SK-N-SH (cell line): ENCODE measurements around the gene MAP2K7. TPM values are rescaled to one million over a fixed set of nuclear protein-coding genes. Genes with fewer than 3 reads are reported as not detected.

Experiments
- CTCF ChIA-PET: fragments of 300-600, 350-600 bp; formaldehyde crosslinking; extraction: SDS; loops from one replicate; lab custom pipeline; 2021; lab: Yijun Ruan, JAX
- POLR2A ChIA-PET: fragments of 350-600 bp; sonication (Branson Sonifier 250); formaldehyde crosslinking; extraction: SDS; loops from one replicate; lab custom pipeline; 2020; ENCODE audit warnings: antibody characterized with exemption, inconsistent platforms; lab: Yijun Ruan, JAX
- DNase-seq: peaks from one replicate; pipeline ENCODE4 v3.0.0; 2012
- H2AFZ ChIP-seq: fragments of 200-600 bp; sonication (generic); 2 replicates; pipeline ENCODE4 v1.8.1; 2016; ENCODE audit warnings: antibody characterized with exemption, mild to moderate bottlenecking, low read depth
- H3F3A ChIP-seq: fragments of 200-600 bp; sonication (generic); replicated peaks from 2 replicates; pipeline ENCODE3; 2016; ENCODE audit warnings: antibody characterized with exemption, mild to moderate bottlenecking; ENCODE audit not compliant: insufficient read depth
- H3K27ac ChIP-seq, 2 experiments: fragments of 200-500 bp in 1 of 2; fragments of 200-600 bp in 1 of 2; sonication (Bioruptor generic) in 1 of 2; sonication (generic), shearing (Covaris generic) in 1 of 2; 2 replicates each; pipeline versions ENCODE4 v1.5.1 to v1.6.1; 2014 to 2016; ENCODE audit warnings: low read depth in 2 of 2, inconsistent platforms in 1 of 2, low read length in 1 of 2, mild to moderate bottlenecking in 1 of 2, mixed read lengths in 1 of 2
- H3K27me3 ChIP-seq: fragments of 200-600 bp; sonication (generic), shearing (Covaris generic); 2 replicates; pipeline ENCODE4 v1.6.1; 2016; ENCODE audit warnings: mixed run types; ENCODE audit not compliant: insufficient read depth
- H3K36me3 ChIP-seq, 2 experiments: fragments of 200-500 bp in 1 of 2; fragments of 200-600 bp in 1 of 2; sonication (Bioruptor generic) in 1 of 2; sonication (generic) in 1 of 2; replicated peaks in 1 of 2; 2 replicates each; pipeline versions ENCODE3 to v1.5.1; 2014 to 2016; ENCODE audit warnings: low read length in 1 of 2, mild to moderate bottlenecking in 1 of 2; ENCODE audit not compliant: insufficient read depth in 2 of 2, control insufficient read depth in 1 of 2
- H3K4me1 ChIP-seq, 2 experiments: fragments of 200-500 bp in 1 of 2; fragments of 200-600 bp in 1 of 2; sonication (Bioruptor generic) in 1 of 2; sonication (generic), shearing (Covaris generic) in 1 of 2; 2 replicates each; pipeline versions ENCODE4 v1.5.1 to v1.6.1; 2014 to 2016; ENCODE audit warnings: low read depth in 1 of 2, low read length in 1 of 2, mixed run types in 1 of 2; ENCODE audit not compliant: insufficient read depth in 2 of 2, control insufficient read depth in 1 of 2
- H3K4me2 ChIP-seq: fragments of 200-600 bp; sonication (generic), shearing (Covaris generic); 2 replicates; pipeline ENCODE4 v1.6.1; 2017; ENCODE audit warnings: mixed run types
- H3K4me3 ChIP-seq, 2 experiments: fragments of 200-500 bp in 1 of 2; fragments of 200-600 bp in 1 of 2; sonication (Bioruptor generic) in 1 of 2; sonication (generic), shearing (Covaris generic) in 1 of 2; 2 replicates each; pipeline versions ENCODE4 v1.5.1 to v1.8.1; 2014 to 2016; ENCODE audit warnings: low read depth in 2 of 2, inconsistent platforms in 1 of 2, low read length in 1 of 2, mild to moderate bottlenecking in 1 of 2, mixed read lengths in 1 of 2, moderate library complexity in 1 of 2
- H3K79me2 ChIP-seq: fragments of 200-600 bp; sonication (generic); 2 replicates; pipeline ENCODE4 v1.8.1; 2017; ENCODE audit warnings: mild to moderate bottlenecking; ENCODE audit not compliant: insufficient read depth
- H3K9ac ChIP-seq: fragments of 200-600 bp; sonication (generic); 2 replicates; pipeline ENCODE4 v1.6.1; 2017; ENCODE audit warnings: mixed run types
- H3K9me2 ChIP-seq: fragments of 200-600 bp; sonication (generic); 2 replicates; pipeline ENCODE4 v1.6.1; 2017; ENCODE audit warnings: mixed run types
- H3K9me3 ChIP-seq: fragments of 200-600 bp; sonication (generic); 2 replicates; pipeline ENCODE4 v1.6.1; 2017; ENCODE audit warnings: mixed run types, mild to moderate bottlenecking, moderate library complexity
- H4K20me1 ChIP-seq: fragments of 200-600 bp; sonication (generic); 2 replicates; pipeline ENCODE4 v1.6.1; 2017; ENCODE audit warnings: mild to moderate bottlenecking, mixed run types; ENCODE audit not compliant: insufficient read depth
- ELF1 ChIP-seq: IDR thresholded peaks from 2 replicates; pipeline ENCODE4 v1.4.0; 2012
- EP300 ChIP-seq, 2 experiments: IDR thresholded peaks; 2 replicates each; pipeline versions ENCODE4 v1.4.0 to v1.6.1; 2012; ENCODE audit warnings: borderline replicate concordance in 1 of 2, low read depth in 1 of 2, low read length in 1 of 2
- EZH2phosphoT487 ChIP-seq: fragments of 200-600 bp; sonication (generic); IDR thresholded peaks from 2 replicates; pipeline ENCODE4 v1.6.1; 2017; ENCODE audit warnings: low read depth, mixed run types, mild to moderate bottlenecking, antibody characterized with exemption, moderate library complexity, borderline replicate concordance
- FOSL2 ChIP-seq: IDR thresholded peaks from 2 replicates; pipeline ENCODE4 v1.4.0; 2012; ENCODE audit warnings: low read depth, mild to moderate bottlenecking, moderate library complexity, borderline replicate concordance
- FOXM1 ChIP-seq: IDR thresholded peaks from 2 replicates; pipeline ENCODE4 v1.4.0; 2012; ENCODE audit warnings: low read depth, mild to moderate bottlenecking
- GATA2 ChIP-seq: sonication (generic); formaldehyde crosslinking; IDR thresholded peaks from 2 replicates; pipeline ENCODE4 v1.5.0; 2020; ENCODE audit warnings: mild to moderate bottlenecking, missing genetic modification reagents
- MXI1 ChIP-seq: IDR thresholded peaks from 2 replicates; pipeline ENCODE4 v1.6.1; 2012; ENCODE audit warnings: mild to moderate bottlenecking, low read depth, low read length, improper control_type of control experiment
- NFIC ChIP-seq: IDR thresholded peaks from 2 replicates; pipeline ENCODE4 v1.4.0; 2012; ENCODE audit warnings: borderline replicate concordance
- NRF1 ChIP-seq: IDR thresholded peaks from 2 replicates; pipeline ENCODE4 v1.6.1; 2012; ENCODE audit warnings: low read depth, mild to moderate bottlenecking, low read length
- POLR2AphosphoS5 ChIP-seq: IDR thresholded peaks from 2 replicates; pipeline ENCODE4 v1.6.1; 2012; ENCODE audit warnings: low read depth, low read length
- RFX5 ChIP-seq: IDR thresholded peaks from 2 replicates; pipeline ENCODE4 v1.6.1; 2012; ENCODE audit warnings: mild to moderate bottlenecking, improper control_type of control experiment, low read length
- RXRA ChIP-seq: IDR thresholded peaks from 2 replicates; pipeline ENCODE4 v1.4.0; 2012; ENCODE audit warnings: low read depth, mild to moderate bottlenecking, borderline replicate concordance
- SIN3A ChIP-seq: IDR thresholded peaks from 2 replicates; pipeline ENCODE4 v1.6.1; 2012; ENCODE audit warnings: low read depth, mild to moderate bottlenecking, low read length, moderate library complexity, borderline replicate concordance
- TAF1 ChIP-seq: IDR thresholded peaks from 2 replicates; pipeline ENCODE4 v1.6.1; 2012; ENCODE audit warnings: low read depth, mild to moderate bottlenecking, low read length, moderate library complexity, borderline replicate concordance
- TEAD4 ChIP-seq: IDR thresholded peaks from 2 replicates; pipeline ENCODE4 v1.4.0; 2012; ENCODE audit warnings: mild to moderate bottlenecking, borderline replicate concordance; ENCODE audit not compliant: insufficient read depth
- WGBS: methylation state at CpG from one replicate; pipeline ENCODE4 v1.1.6; 2017; ENCODE audit warnings: low lambda C conversion rate; 5-methylcytosine and 5-hydroxymethylcytosine counted together
- polyA plus RNA-seq, 3 experiments: library from polyadenylated mRNA; depleted of rRNA; stranded (reverse); fragments of >200 nt; gene quantifications; 2 replicates each; pipeline ENCODE4 v1.2.3, GENCODE V29; 2012
- TF ChIP-seq, protein P1 (sequence below): IDR thresholded peaks from 2 replicates; pipeline ENCODE4 v1.6.1; 2012; ENCODE audit warnings: mild to moderate bottlenecking, low read depth, low read length, moderate library complexity
- TF ChIP-seq, protein P2 (sequence below): IDR thresholded peaks from 2 replicates; pipeline ENCODE4 v1.4.0; 2012; ENCODE audit warnings: low read depth, borderline replicate concordance
- TF ChIP-seq, protein P3 (sequence below): IDR thresholded peaks from 2 replicates; pipeline ENCODE4 v1.4.0; 2012; ENCODE audit warnings: low read depth, borderline replicate concordance

The MAP2K7 gene
- polyA plus RNA-seq, 1 of the 3 experiments (the other 2 are of a cell fraction) = 13.0 TPM

DNA sequence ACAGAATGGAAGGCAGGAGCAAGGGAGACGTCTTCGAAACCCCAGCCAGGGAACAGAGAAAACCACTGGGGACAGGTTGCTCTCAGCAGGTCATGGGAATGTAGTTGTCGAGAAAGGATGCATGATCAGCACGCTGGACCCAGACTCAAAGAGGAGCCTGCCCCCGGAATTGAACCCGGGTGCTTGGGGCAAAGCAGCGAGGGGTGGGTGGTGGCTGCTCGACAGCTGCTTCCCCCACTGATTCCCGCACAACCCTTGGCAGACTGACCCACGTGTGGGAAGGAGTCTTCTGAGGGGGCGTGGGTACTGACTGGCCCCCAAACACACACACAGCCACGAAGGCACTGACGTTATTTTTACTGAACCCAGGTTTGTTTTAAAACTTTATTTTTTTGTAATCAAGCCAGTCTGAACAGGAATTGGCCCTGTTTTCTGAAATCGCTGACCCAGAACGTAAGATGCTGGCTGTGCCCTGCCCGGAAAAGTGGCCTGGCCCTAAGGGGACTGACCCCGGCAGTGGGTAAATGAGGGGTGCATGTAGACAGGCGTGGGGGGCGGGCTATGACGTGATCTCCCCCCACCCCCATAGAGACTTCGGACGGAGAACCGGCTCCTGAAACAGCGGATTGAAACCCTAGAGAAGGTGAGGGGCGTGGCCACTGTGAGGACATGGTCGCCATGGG lies 48.1 kb upstream of the MAP2K7 start (continued):
- TF ChIP-seq RFX5 (no peak), POLR2AphosphoS5 (no peak)

DNA sequence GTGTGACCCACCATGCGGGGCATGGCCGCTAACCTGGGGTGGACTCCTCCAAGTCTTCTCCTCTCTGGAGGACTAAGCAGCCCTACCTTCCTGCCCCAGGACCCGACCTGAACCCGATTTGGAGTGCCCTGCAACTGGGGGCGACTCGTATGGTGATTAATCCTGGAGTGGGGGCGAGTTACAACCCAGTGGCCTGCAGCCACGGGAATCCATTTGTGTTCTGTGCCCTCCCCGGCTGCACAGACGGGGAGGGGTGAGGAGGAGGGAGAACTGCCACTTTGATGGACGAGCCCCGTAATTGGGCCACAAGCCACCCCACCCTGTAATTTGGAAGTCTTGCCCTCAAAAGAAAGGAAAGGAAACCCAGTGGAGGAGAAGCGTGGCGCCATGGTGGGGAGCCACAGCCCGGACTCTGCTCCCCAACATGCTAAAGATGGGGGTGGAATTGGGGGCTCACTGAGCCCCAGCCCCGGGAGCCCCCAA lies 47.5 kb upstream of the MAP2K7 start:
- H2AFZ ChIP-seq = no peak overlapping the region
- no peak overlapping the region for H3K27ac ChIP-seq
- no peaks in the 10 kb centered on the region for H3K79me2 ChIP-seq
- no peaks in the 10 kb centered on the region for H4K20me1 ChIP-seq
- H3K4me3 ChIP-seq = no peak overlapping the region
- H3K27me3 ChIP-seq = no peaks in the 10 kb centered on the region
- no peaks in the 10 kb centered on the region for H3K36me3 ChIP-seq
- no peaks in the 10 kb centered on the region for H3F3A ChIP-seq
- 83% methylated on average over 14 of the region's 16 CpGs for WGBS
- H3K9me2 ChIP-seq = no peaks in the 10 kb centered on the region
- CTCF ChIA-PET = no interaction called here
- peaks cover 0 to 5% of the 10 kb centered on the region in 2 experiments; a peak in 1 of 4 replicates for H3K4me1 ChIP-seq
- no peak overlapping the region for H3K9ac ChIP-seq
- no peak overlapping the region for H3K4me2 ChIP-seq
- TF ChIP-seq, protein P1, sequence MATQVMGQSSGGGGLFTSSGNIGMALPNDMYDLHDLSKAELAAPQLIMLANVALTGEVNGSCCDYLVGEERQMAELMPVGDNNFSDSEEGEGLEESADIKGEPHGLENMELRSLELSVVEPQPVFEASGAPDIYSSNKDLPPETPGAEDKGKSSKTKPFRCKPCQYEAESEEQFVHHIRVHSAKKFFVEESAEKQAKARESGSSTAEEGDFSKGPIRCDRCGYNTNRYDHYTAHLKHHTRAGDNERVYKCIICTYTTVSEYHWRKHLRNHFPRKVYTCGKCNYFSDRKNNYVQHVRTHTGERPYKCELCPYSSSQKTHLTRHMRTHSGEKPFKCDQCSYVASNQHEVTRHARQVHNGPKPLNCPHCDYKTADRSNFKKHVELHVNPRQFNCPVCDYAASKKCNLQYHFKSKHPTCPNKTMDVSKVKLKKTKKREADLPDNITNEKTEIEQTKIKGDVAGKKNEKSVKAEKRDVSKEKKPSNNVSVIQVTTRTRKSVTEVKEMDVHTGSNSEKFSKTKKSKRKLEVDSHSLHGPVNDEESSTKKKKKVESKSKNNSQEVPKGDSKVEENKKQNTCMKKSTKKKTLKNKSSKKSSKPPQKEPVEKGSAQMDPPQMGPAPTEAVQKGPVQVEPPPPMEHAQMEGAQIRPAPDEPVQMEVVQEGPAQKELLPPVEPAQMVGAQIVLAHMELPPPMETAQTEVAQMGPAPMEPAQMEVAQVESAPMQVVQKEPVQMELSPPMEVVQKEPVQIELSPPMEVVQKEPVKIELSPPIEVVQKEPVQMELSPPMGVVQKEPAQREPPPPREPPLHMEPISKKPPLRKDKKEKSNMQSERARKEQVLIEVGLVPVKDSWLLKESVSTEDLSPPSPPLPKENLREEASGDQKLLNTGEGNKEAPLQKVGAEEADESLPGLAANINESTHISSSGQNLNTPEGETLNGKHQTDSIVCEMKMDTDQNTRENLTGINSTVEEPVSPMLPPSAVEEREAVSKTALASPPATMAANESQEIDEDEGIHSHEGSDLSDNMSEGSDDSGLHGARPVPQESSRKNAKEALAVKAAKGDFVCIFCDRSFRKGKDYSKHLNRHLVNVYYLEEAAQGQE = no peak
- TF ChIP-seq NFIC = no peak
- TF ChIP-seq RXRA = no peak
- no peak for TF ChIP-seq ELF1
- TF ChIP-seq, protein P2, sequence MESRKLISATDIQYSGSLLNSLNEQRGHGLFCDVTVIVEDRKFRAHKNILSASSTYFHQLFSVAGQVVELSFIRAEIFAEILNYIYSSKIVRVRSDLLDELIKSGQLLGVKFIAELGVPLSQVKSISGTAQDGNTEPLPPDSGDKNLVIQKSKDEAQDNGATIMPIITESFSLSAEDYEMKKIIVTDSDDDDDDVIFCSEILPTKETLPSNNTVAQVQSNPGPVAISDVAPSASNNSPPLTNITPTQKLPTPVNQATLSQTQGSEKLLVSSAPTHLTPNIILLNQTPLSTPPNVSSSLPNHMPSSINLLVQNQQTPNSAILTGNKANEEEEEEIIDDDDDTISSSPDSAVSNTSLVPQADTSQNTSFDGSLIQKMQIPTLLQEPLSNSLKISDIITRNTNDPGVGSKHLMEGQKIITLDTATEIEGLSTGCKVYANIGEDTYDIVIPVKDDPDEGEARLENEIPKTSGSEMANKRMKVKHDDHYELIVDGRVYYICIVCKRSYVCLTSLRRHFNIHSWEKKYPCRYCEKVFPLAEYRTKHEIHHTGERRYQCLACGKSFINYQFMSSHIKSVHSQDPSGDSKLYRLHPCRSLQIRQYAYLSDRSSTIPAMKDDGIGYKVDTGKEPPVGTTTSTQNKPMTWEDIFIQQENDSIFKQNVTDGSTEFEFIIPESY = no peak
- no peak for TF ChIP-seq SIN3A
- TF ChIP-seq MXI1 = no peak
- no peak for TF ChIP-seq FOXM1
- no peak for TF ChIP-seq TAF1
- TF ChIP-seq EP300 (IDR thresholded peaks at IDR 0.05; ENCODE audit: borderline replicate concordance in 1 of 2, low read depth in 1 of 2, low read length in 1 of 2) = no peak
- TF ChIP-seq, protein P3, sequence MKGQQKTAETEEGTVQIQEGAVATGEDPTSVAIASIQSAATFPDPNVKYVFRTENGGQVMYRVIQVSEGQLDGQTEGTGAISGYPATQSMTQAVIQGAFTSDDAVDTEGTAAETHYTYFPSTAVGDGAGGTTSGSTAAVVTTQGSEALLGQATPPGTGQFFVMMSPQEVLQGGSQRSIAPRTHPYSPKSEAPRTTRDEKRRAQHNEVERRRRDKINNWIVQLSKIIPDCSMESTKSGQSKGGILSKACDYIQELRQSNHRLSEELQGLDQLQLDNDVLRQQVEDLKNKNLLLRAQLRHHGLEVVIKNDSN = no peak
- no peak for TF ChIP-seq GATA2 (CRISPR knock-in tag)
- no peak for TF ChIP-seq NRF1
- no peak for TF ChIP-seq EZH2phosphoT487
- TF ChIP-seq FOSL2 = no peak
- TF ChIP-seq RFX5 = no peak
- no peak for TF ChIP-seq TEAD4
- POLR2A ChIA-PET = no interaction called here
- no peak for DNase-seq
- no peaks in the 10 kb centered on the region for H3K9me3 ChIP-seq
